Measurements from ENCODE around the gene OR2L5.

OR2L5 gene, protein sequence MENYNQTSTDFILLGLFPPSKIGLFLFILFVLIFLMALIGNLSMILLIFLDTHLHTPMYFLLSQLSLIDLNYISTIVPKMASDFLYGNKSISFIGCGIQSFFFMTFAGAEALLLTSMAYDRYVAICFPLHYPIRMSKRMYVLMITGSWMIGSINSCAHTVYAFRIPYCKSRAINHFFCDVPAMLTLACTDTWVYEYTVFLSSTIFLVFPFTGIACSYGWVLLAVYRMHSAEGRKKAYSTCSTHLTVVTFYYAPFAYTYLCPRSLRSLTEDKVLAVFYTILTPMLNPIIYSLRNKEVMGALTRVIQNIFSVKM

DNA sequence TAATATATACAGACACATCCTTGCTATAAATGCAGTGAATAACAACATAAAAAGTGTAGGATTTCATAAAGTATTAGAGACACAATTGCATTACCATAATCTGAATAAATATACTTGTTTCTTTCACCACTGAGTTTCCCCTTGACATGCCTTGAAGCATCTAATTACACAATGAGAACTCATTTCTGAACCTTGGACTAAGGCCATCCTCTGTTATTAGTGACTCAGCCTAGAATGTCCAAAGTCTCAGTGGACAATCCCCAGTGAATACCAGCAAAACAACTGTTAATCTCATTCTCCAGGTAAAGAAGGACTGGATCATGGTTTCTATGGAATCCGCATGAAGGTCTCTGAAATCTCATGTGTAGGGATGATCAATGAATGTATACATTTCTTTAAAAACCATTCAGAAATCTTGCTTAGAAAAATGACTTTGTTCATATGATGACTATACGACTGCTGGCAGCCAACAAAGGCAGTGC is at the start of gene OR2L5:
Gene OR2L5 (plus strand): TSS at position 432 of the 482 bp plus-strand sequence. CDS start 8,288 bp downstream, outside the sequence.
- no peak for DNase-seq (ENCODE audit: low read depth in 2 of 2)

DNA sequence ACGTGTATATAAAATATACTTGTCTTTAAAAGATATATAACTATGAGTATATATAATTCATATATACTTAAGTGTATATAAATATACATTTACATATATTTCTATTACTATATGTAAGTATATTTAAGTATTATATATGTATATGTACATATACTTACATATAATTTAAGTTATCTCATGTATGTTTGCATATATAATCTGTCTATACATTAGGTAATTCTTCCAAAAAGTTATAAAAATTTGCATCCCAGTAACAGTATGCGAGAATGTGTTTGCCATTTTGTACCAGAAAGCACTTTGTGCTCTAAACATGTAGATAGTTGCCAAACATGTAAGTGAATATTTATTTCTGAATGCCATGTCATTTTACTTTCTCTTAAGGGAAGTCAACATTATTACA is 48.5 kb upstream of the OR2L5 start, which contains the start of gene OR2AK2:
Gene OR2AK2 (plus strand): TSS at position 301 of the 400 bp plus-strand sequence. CDS start 144 bp downstream, outside the sequence.
- DNase-seq (ENCODE audit: low read depth in 2 of 2) = no peak

DNA sequence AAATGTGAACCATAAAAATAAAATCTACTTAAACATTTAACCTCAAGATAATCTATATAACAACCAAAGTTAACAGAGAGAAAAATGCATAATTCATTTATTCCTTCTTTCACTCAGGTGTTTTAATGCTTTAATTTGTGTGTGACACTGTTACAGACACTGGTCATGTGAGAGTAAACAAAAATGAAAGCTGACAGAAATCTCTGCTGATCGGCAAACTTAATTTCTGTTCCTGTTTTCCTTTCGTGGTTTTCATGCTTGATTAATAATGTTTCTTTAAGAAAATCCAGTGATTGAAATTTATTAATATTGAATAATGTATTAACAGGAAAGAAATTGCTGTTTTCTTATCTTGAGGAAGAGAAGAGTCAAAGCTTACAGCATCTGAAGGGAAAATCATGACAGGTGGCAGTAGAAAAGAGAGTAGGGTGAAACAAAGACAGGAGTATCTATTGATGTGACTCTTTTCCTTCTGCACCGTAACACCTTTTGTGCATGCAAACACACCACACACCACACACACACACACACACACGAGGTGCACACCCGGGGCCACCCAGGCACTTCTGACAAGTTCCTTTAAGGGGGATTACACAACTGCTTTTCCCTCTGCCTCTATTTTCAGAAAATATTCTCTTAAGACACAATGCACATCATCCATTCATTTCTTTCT is 46.8 kb upstream of the OR2L5 start:
- DNase-seq (ENCODE audit: low read depth in 2 of 2) = no peak

DNA sequence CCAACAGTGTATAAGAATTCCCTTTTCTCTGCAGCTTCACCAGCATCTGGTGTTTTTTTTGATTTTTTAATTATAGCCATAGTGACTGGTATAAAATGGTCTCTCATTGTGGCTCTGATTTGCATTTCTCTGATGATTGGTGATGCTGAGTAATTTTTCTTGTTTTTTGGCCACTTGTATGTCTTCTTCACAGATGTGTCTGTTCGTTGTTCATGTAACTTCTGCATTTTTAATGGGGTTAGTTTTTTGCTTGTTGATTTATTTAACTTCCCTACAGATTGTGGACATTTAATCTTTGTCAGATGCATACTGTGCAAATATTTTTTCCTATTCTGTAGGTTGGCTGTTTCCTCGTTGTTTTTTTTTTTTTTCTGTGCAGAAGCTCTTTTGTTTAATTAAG is 20.5 kb upstream of the OR2L5 start:
- DNase-seq (ENCODE audit: low read depth in 2 of 2) = no peak

DNA sequence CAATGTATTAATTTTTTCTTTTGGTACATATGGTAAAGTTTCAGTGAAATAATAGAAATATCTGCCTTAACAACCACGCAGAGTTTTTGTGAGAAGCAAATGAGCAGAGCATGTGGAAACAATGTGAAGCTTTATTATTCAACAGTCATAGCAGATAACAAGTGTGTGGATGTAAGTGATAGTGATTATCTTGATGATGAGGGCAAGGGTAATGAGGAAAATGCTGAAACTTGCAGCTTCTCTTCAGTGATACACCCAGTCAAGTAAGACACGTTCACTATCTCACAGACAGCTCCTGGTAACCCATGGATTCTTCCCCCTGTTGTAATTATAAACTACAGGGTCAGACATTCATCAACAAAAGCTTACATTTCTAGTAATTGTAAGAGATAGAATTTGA is 14.6 kb upstream of the OR2L5 start:
- DNase-seq (ENCODE audit: low read depth in 2 of 2) = no peak

DNA sequence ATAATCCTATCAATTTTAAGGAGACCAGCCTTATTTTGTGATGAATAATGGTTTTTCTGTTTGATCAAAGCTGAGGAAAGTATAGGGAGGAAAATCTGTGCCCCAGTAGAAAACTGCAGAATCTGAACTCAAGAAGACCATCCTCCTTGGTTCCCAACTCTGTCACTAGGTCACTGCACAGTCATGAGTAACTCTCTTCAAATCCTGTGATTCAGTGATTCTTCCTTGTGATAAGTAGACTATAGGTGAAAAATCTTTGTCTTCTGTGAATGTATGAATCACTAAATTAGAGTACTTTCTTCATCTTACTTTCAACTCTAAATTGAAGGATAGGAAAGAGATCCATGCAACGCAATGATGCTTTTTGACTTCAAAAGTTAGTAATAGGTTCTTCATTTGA is 13.3 kb upstream of the OR2L5 start:
- DNase-seq (ENCODE audit: low read depth in 2 of 2) = no peak

DNA sequence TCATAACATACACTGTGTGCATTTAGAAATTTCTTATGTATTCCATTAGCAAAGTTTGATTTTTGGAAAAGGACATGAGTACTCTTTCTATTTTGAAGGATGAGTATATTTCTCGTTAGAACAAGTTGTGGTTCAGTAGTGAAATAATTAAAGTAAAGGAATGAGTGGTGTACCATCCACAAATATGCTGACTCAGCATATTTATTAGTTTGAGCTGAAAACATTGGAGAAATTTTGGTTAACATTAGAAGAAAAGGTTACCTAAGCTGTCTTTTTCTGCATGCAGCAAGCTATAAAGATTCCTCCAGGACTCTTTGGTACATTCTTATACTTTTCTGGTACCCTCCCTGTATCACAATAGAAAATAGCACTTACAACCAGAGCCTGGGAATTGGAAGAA is 5.7 kb upstream of the OR2L5 start:
- DNase-seq (ENCODE audit: low read depth in 2 of 2) = no peak

DNA sequence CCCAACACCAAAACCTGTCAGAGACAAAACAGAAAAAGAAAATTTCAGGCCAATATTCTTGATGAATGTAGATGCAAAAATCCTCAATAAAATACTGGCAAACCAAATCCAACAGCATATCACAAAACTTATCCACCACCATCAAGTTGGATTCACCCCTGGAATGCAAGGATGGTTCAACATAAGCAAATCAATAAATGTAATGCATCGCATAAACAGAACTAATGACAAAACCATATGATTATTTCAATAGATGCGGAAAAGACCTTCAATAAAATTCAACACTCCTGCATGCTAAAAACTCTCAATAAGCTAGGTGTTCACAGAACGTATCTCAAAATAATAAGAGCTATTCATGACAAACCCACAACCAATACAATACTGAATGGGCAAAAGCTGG is 3.8 kb upstream of the OR2L5 start:
- no peak for DNase-seq (ENCODE audit: low read depth in 2 of 2)

DNA sequence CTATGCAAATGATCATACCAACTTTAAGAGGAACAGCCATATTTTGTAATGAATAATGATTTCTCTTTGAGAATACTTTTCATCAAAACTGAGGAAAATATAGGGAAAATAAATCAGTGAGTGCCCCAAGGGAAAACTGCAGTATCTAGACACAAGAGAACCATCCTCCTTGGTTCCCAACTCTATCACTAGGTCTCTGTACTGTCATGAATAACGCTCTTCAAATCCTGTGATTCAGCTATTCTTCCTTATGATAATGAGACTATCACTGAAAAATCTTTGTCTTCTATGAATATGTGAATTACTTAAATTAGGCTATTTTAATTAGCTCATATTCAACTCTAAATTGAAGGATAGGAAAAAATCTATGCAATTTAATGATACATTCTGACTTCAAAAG is 2.3 kb downstream of the OR2L5 start:
- no peak for DNase-seq (ENCODE audit: low read depth in 2 of 2)

DNA sequence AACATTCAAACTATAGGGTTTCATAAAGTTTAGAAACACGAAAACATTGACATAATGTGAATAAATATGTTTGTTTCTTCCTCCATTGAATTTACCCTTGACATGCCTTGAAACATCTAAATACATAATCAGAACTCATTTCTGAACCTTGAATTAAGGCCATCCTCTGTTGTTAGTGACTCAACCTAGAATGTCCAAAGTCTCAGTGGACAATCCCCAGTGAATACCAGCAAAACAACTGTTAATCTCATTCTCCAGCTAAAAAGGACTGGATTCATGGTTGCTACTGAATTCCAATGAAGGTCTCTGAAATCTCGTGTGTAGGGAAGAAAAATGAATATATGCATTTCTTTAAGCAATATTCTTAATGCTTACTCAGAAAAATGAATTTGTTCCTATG is 16.3 kb downstream of the OR2L5 start, which contains the start of gene OR2L2:
Gene OR2L2 (plus strand): TSS at position 301 of the 400 bp plus-strand sequence. CDS start 8,198 bp downstream, outside the sequence.
- DNase-seq (ENCODE audit: low read depth in 2 of 2) = no peak

DNA sequence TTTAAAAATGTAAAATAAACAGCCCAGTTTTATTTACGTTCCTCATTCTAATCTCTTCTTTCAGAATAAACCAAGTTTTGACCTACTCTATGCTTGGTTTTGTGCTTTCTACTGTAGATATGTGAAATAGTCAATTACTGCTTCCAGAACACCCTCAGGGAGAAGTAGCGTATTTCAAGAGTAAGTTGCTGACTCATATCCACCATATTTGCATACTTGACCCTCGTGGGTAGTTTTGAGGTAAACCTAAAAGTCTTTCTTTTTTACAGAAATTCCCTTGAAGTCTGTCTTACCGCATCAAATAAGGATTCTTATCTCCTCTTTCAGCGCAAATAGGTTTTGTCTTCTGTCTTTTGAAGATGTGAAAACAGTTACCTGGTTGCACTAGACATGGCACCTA is 31.7 kb downstream of the OR2L5 start:
- DNase-seq (ENCODE audit: low read depth in 2 of 2) = no peak

DNA sequence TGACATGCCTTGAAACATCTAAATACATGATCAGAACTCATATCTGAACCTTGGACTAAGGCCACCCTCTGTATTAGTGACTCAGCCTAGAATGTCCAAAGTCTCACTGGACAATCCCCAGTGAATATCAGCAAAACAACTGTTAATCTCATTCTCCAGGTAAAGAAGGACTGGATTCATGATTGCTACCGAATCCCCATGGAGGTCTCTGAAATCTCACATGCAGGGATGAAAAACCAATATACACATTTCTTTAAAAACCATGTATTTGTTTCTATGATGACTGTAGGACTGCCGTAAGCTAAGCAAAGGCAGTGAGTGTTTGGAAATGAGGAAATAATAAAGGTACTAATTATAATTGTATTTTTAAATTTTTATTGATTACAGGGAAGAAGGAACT is 33.1 kb downstream of the OR2L5 start, which contains the start of gene OR2L3:
Gene OR2L3 (plus strand): TSS at position 301 of the 400 bp plus-strand sequence. CDS start 13,846 bp downstream, outside the sequence.
- no peak for DNase-seq (ENCODE audit: low read depth in 2 of 2)

DNA sequence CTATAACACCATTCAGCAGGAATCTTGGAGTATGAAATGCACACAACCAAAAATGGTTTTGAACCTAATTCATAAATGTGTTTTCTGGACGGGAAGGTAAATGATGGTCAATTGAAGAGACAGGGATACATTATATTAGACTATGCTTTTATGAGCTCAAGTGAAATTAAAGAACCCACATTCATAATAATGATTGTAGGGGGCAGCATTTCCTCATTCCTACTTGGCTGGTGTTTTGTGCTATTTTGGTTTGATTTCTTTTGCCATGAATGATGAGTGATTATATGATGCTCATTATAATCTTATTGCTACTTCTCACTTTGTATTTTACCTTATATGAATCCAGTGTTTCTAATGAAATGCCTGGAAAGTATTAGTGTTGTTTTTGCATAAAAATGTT is 33.5 kb downstream of the OR2L5 start:
- no peak for DNase-seq (ENCODE audit: low read depth in 2 of 2)

DNA sequence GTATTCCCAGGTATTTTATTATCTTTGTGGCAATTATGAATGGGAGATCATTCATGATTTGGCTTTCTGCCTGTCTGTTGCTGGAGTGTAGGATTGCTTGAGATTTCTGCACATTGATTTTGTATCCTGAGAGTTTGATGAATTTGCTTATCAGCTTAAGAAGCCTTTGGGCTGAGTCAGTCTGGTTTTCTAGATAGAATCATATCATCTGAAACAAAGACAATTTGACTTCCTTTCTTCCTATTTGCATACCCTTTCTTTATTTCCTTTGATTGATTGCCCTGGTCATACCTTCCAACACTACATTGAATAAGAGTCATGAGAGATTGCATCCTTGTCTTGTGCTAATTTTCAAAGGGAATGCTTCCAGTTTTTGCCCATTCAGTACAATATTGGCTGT is 41.2 kb downstream of the OR2L5 start:
- no peak for DNase-seq (ENCODE audit: low read depth in 2 of 2)

DNA sequence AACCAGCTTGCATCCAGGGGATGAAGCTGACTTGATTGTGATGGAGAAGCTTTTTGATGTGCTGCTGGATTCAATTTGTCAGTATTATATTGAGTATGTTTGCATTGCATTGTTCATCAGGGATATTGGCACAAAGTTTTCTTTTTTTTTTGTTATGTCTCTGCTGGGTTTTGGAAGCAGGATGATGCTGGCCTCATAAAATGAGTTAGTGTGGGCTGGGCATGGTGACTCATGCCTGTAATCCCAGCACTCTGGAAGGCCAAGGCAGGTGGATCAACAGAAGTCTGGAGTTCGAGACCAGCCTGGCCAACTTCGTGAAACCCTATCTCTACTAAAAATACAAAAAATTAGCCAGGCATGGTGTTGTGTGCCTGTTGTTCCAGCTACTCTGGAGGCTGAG is 41.8 kb downstream of the OR2L5 start:
- DNase-seq (ENCODE audit: low read depth in 2 of 2) = no peak

DNA sequence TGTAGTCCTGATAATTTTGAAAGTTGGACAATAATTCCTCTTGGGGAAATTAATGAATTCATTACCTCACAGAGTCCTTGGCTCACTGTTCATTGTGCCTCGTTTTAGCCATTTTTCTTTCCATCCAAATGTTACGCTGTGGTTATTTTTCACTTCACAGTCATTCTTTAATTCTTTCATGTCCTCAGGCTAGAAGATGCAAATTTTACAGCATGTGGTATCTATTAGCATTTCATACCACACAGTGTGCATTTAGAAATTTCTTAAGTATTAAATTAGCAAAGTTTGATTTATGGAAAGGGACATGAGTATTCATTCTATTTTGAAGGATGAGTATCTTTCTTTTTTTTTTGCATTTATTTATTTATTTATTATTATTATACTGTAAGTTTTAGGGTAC is 51.6 kb downstream of the OR2L5 start:
- DNase-seq (ENCODE audit: low read depth in 2 of 2) = no peak

DNA sequence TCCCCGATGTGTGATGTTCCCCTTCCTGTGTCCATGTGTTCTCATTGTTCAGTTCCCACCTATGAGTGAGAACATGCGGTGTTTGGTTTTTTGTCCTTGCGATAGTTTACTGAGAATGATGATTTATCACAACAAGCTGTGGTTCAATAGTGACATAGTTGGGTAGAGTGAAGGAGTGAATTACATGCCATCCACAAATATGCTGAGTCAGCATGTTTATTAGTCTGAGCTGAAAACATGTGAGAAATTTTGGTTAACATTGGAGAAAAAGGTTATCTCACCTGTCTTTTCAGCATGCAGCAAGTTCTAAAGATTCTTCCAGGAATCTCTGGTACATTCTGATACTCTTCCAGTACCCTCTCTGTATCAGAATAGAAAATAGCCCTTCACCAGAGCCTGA is 52.1 kb downstream of the OR2L5 start:
- DNase-seq (ENCODE audit: low read depth in 2 of 2) = no peak
